Measurements from ENCODE around the gene YWHAQ. TPM values are rescaled to one million over a fixed set of nuclear protein-coding genes. Genes with fewer than 3 reads are reported as not detected.

The YWHAQ gene
- total RNA-seq, 1 donor from 2014 or later = 378 TPM

- peaks cover 4% of the 10 kb centered on the region for H3K4me1 Mint-ChIP-seq (ENCODE audit: low read depth)
- no peak overlapping the region for H3K4me3 Mint-ChIP-seq (ENCODE audit: low read depth)
- H3K27ac Mint-ChIP-seq = no peak overlapping the region
- no peaks in the 10 kb centered on the region for H3K9me3 Mint-ChIP-seq (ENCODE audit: low read depth)
- H3K36me3 Mint-ChIP-seq (ENCODE audit: insufficient read depth) = no peaks in the 10 kb centered on the region
- TF ChIP-seq CTCF (IDR thresholded peaks at IDR 0.05; ENCODE audit: unreplicated experiment) = no peak
- no peaks in the 10 kb centered on the region for H3K27me3 Mint-ChIP-seq
- DNase-seq (ENCODE audit: low spot score, unreplicated experiment) = no peak
Observed at GRCh38 chr2:9565436-9566153, 65.2 kb downstream of the YWHAQ start.

- Mint-ChIP-seq H3K9me3 (ENCODE audit: low read depth) (no peaks in the 10 kb centered on the region), H3K27me3 (no peaks in the 10 kb centered on the region), H3K36me3 (ENCODE audit: insufficient read depth) (peaks cover 1% of the 10 kb centered on the region), H3K4me1 (ENCODE audit: low read depth) (peaks cover 19% of the 10 kb centered on the region), H3K27ac (peak overlapping the region; percentile 34), H3K4me3 (ENCODE audit: low read depth) (peak overlapping the region; percentile 23)
- TF ChIP-seq CTCF (IDR thresholded peaks at IDR 0.05; ENCODE audit: unreplicated experiment) = no peak
- no peak for DNase-seq (ENCODE audit: low spot score, unreplicated experiment)
Observed at GRCh38 chr2:9560628-9561027, 70.2 kb downstream of the YWHAQ start.

- peak overlapping the region; percentile 43 for H3K4me3 Mint-ChIP-seq (ENCODE audit: low read depth)
- no peak for TF ChIP-seq CTCF (IDR thresholded peaks at IDR 0.05; ENCODE audit: unreplicated experiment)
- H3K36me3 Mint-ChIP-seq (ENCODE audit: insufficient read depth) = peaks cover 3% of the 10 kb centered on the region
- no peaks in the 10 kb centered on the region for H3K27me3 Mint-ChIP-seq
- H3K4me1 Mint-ChIP-seq (ENCODE audit: low read depth) = peaks cover 29% of the 10 kb centered on the region
- no peak overlapping the region for H3K27ac Mint-ChIP-seq
- no peak for DNase-seq (ENCODE audit: low spot score, unreplicated experiment)
- H3K9me3 Mint-ChIP-seq (ENCODE audit: low read depth) = no peaks in the 10 kb centered on the region
Observed at GRCh38 chr2:9558948-9559381, 71.8 kb downstream of the YWHAQ start.

- no peak for DNase-seq (ENCODE audit: low spot score, unreplicated experiment)
- no peak for TF ChIP-seq CTCF (IDR thresholded peaks at IDR 0.05; ENCODE audit: unreplicated experiment)
- H3K4me1 Mint-ChIP-seq (ENCODE audit: low read depth) = peaks cover 38% of the 10 kb centered on the region
- peak overlapping the region; percentile 100 for H3K27ac Mint-ChIP-seq
- H3K9me3 Mint-ChIP-seq (ENCODE audit: low read depth) = no peaks in the 10 kb centered on the region
- H3K4me3 Mint-ChIP-seq (ENCODE audit: low read depth) = peak overlapping the region; percentile 96
- H3K36me3 Mint-ChIP-seq (ENCODE audit: insufficient read depth) = peaks cover 3% of the 10 kb centered on the region
- H3K27me3 Mint-ChIP-seq = no peaks in the 10 kb centered on the region
Observed at GRCh38 chr2:9556121-9556743, 74.6 kb downstream of the YWHAQ start.

GRCh38 chr2:9555297-9556120, 75.3 kb downstream of the YWHAQ start, which contains the start of gene ADAM17:
Gene ADAM17 (minus strand): TSS chr2:9555830. CDS start chr2:9555605, 225 bp downstream.
- DNase-seq (ENCODE audit: low spot score, unreplicated experiment) = peak; percentile 91
- Mint-ChIP-seq H3K27me3 (no peaks in the 10 kb centered on the region), H3K4me1 (ENCODE audit: low read depth) (peaks cover 36% of the 10 kb centered on the region), H3K9me3 (ENCODE audit: low read depth) (no peaks in the 10 kb centered on the region), H3K27ac (peak within 1 kb of the TSS; percentile 100), H3K4me3 (ENCODE audit: low read depth) (peak within 1 kb of the TSS; percentile 96), H3K36me3 (ENCODE audit: insufficient read depth) (peaks cover 3% of the 10 kb centered on the region)
- peak; percentile 60 for TF ChIP-seq CTCF (IDR thresholded peaks at IDR 0.05; ENCODE audit: unreplicated experiment)

Data from progenitor cell of endocrine pancreas (in vitro differentiated cells).